A549 (cell line): Measurements from ENCODE around the gene TNIK.

ENCODE experiments used
- CTCF ChIP-seq: fragments of >200 bp; sonication (Bioruptor Twin); formaldehyde crosslinking; IDR thresholded peaks from 3 replicates; pipeline ENCODE4 v1.5.1; 2016
- HDAC2 ChIP-seq: fragments of 200-600 bp; sonication (generic); IDR thresholded peaks from 2 replicates; pipeline ENCODE4 v1.6.1; 2016
- HMGXB4 ChIP-seq: fragments of 250-450 bp; sonication (Bioruptor Pico); IDR thresholded peaks from 2 replicates; pipeline ENCODE4 v1.5.0; 2021; ENCODE audit warnings: mild to moderate bottlenecking, moderate library complexity, borderline replicate concordance
- JUNB ChIP-seq: fragments of >200 bp; sonication (Bioruptor Twin); formaldehyde crosslinking; IDR thresholded peaks from 2 replicates; pipeline ENCODE4 v1.6.1; 2016
- RAD21 ChIP-seq, 2 experiments: fragments of >200 bp in 1 of 2; sonication (Bioruptor Twin) in 1 of 2; formaldehyde crosslinking in 1 of 2; IDR thresholded peaks in 1 of 2; conservative IDR thresholded peaks in 1 of 2; 2 replicates in 1 of 2; 3 replicates in 1 of 2; pipeline ENCODE4 v1.6.1; 2012 to 2018; ENCODE audit warnings: inconsistent platforms in 1 of 2
- RCOR1 ChIP-seq: fragments of 150-350 bp; IDR thresholded peaks from 2 replicates; pipeline ENCODE4 v1.6.1; 2014; ENCODE audit warnings: antibody characterized with exemption, low read length, low read depth

- no peak for TF ChIP-seq JUNB
- no peak for TF ChIP-seq CTCF
- TF ChIP-seq RCOR1, result no peak
- TF ChIP-seq RAD21 (conservative IDR thresholded peaks at IDR 0.05 in 1 of 2, IDR thresholded peaks at IDR 0.05 in 1 of 2), result no peak
- no peak for TF ChIP-seq HDAC2
- TF ChIP-seq HMGXB4 (CRISPR knock-in tag), result no peak
These were observed 173.5 kb downstream of the TNIK start for GRCh38 chr3:171286580-171287249.
